Cardiac muscle cell (in vitro differentiated cells and primary cell): Measurements from ENCODE around the gene SCNN1A. TPM values are rescaled to one million over a fixed set of nuclear protein-coding genes. Genes with fewer than 3 reads are reported as not detected.

ENCODE experiments used
- DNase-seq, 2 donors: peaks; one replicate each; pipeline versions ENCODE4 v3.0.0 to v3.0.0-alpha.2; 2010 to 2017; ENCODE audit warnings: low read depth in 1 of 2, low spot score in 1 of 2
- H3K27ac ChIP-seq: fragments of 200-600 bp; sonication (generic); 2 replicates; pipeline ENCODE4 v1.5.1; 2016
- H3K27me3 ChIP-seq: fragments of 200-600 bp; sonication (generic); 2 replicates; pipeline ENCODE4 v1.6.0; 2016; ENCODE audit warnings: control low read depth
- H3K36me3 ChIP-seq: fragments of 200-600 bp; sonication (generic); 2 replicates; pipeline ENCODE4 v1.5.1; 2016; ENCODE audit warnings: control low read depth
- H3K4me1 ChIP-seq: fragments of 200-600 bp; sonication (generic); 2 replicates; pipeline ENCODE4 v1.8.1; 2017; ENCODE audit warnings: low read depth, mild to moderate bottlenecking, mixed run types
- H3K4me3 ChIP-seq: fragments of 200-600 bp; sonication (generic); 2 replicates; pipeline ENCODE4 v1.5.1; 2016; ENCODE audit warnings: mild to moderate bottlenecking
- H3K9me3 ChIP-seq: fragments of 200-600 bp; sonication (generic); 2 replicates; pipeline ENCODE4 v1.5.1; 2017; ENCODE audit warnings: low read depth, mild to moderate bottlenecking, control low read depth
- polyA plus RNA-seq: library from polyadenylated mRNA; unstranded; fragments of >200 nt; fragmentation: Nextera tagmentation; extraction: Ambion mirVana; gene quantifications from 2 replicates; pipeline ENCODE4 v1.2.1, GENCODE V29; 2016
- total RNA-seq: library from RNA; depleted of rRNA; stranded (reverse); fragments of >200 nt; gene quantifications from 2 replicates; pipeline ENCODE4 v1.2.3, GENCODE V29; 2016
- TF ChIP-seq, protein P1 (sequence below): IDR thresholded peaks from 2 replicates; pipeline ENCODE4 v1.5.1; 2012; ENCODE audit warnings: low read depth, mild to moderate bottlenecking, low read length

The SCNN1A gene
- total and polyA plus RNA-seq, 2 experiments from 2014 or later = 0.66 TPM; not detected in 1

GRCh38 chr12:6315184-6315583, 60.2 kb downstream of the SCNN1A start:
- Histone ChIP-seq H3K27ac (no peak overlapping the region), H3K9me3 (no peaks in the 10 kb centered on the region), H3K36me3 (no peaks in the 10 kb centered on the region), H3K27me3 (peaks cover 2% of the 10 kb centered on the region), H3K4me1 (no peaks in the 10 kb centered on the region), H3K4me3 (no peak overlapping the region)
- no peak for DNase-seq
- TF ChIP-seq, protein P1, sequence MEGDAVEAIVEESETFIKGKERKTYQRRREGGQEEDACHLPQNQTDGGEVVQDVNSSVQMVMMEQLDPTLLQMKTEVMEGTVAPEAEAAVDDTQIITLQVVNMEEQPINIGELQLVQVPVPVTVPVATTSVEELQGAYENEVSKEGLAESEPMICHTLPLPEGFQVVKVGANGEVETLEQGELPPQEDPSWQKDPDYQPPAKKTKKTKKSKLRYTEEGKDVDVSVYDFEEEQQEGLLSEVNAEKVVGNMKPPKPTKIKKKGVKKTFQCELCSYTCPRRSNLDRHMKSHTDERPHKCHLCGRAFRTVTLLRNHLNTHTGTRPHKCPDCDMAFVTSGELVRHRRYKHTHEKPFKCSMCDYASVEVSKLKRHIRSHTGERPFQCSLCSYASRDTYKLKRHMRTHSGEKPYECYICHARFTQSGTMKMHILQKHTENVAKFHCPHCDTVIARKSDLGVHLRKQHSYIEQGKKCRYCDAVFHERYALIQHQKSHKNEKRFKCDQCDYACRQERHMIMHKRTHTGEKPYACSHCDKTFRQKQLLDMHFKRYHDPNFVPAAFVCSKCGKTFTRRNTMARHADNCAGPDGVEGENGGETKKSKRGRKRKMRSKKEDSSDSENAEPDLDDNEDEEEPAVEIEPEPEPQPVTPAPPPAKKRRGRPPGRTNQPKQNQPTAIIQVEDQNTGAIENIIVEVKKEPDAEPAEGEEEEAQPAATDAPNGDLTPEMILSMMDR = no peak

DNA sequence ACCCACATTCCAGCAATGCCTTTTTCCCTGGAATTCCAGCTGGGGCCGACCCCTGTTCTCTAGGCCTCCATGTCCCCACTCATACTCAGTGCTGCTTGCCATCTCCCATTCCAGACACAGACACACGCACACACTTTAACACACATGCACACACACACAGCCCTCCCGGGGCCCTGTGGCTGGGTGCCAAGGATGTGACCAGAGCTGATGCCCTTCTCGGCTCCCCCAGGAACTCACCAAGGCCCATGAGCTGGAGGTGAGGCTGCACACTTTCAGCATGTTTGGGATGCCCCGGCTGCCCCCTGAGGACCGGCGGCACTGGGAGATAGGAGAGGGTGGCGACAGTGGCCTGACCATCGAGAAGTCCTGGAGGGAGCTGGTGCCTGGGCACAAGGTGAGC, 60.6 kb downstream of the SCNN1A start:
- Histone ChIP-seq H3K9me3 (no peaks in the 10 kb centered on the region), H3K27me3 (peaks cover 4% of the 10 kb centered on the region), H3K4me3 (no peak overlapping the region), H3K4me1 (no peaks in the 10 kb centered on the region), H3K36me3 (no peaks in the 10 kb centered on the region), H3K27ac (no peak overlapping the region)
- TF ChIP-seq, protein P1 = no peak
- DNase-seq = no peak

DNA sequence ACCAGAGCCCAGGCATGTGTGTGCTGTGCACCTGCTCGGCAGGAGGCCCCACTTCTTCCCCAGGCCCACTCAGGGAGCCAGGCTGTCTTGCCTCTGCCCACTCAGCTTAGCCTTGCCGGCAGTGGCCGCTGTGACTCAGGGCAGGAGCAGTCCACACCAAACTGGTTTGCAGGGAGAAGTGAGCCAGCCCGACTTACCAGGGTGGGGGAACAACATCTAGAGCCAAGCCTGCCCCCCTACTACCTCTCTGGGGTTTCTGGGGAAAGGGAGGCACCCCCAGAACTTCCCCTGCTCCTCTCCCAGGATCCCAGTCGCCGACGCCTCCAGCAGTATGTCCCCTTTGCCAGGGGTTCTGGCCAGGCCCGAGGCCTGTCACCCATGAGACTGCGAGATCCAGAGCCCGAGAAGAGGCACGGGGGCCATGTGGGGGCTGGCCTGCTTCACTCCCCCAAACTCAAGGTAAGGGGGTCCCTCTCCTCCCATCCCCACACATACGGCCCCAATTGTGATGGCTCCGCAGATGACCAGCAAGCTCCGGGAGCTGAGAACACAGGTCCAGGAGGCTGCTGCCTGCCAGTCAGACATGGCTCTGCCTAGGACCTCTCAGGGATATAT, 61.9 kb downstream of the SCNN1A start:
- no peaks in the 10 kb centered on the region for H3K36me3 ChIP-seq
- no peak overlapping the region for H3K4me3 ChIP-seq
- no peaks in the 10 kb centered on the region for H3K9me3 ChIP-seq
- H3K27ac ChIP-seq = no peak overlapping the region
- no peak for DNase-seq
- H3K4me1 ChIP-seq = no peaks in the 10 kb centered on the region
- TF ChIP-seq, protein P1 = no peak
- H3K27me3 ChIP-seq = peaks cover 4% of the 10 kb centered on the region

DNA sequence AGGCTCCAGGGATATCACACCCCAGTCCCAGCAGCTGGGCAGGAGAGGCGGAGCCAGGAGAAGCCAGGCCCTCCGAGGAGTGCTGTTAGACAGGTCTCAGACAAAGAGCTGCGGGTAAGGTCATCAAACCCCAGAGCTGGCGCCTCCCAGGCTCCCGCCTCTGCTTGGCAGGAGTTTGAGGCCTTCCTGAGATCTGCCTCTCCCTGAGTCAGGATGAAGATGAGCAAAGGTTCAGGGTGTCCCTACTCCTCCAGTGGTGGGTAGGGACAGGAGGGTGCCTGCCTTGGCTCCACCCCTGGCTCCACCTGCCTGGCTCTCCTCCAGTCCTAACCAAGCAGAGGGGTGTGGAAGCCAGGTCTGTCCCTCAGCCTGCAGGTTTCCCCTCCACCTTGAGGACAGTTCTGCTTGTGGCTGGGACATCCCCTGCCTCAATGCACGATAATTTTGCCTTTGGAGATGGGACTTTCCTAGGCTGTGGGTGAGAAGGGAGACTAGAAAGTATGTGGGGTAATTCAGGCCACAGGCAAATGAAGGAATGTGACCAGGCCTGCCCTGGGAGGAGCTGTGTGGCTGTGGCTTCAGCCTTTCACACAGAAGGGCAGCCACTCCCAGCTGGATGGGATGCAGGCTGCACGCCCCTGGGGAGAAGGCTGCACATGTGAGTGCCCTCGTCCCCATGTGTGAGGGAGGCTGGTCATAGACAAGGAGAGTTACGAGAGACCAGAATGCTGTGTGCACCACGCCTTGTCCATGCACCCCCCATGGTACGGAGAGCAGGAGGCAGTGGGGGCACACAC, 62.6 kb downstream of the SCNN1A start:
- DNase-seq = no peak
- Histone ChIP-seq H3K36me3 (no peaks in the 10 kb centered on the region), H3K27me3 (peaks cover 4% of the 10 kb centered on the region), H3K4me1 (no peaks in the 10 kb centered on the region), H3K27ac (no peak overlapping the region), H3K4me3 (no peak overlapping the region), H3K9me3 (no peaks in the 10 kb centered on the region)
- TF ChIP-seq, protein P1 = no peak

GRCh38 chr12:6311822-6312528, 63.4 kb downstream of the SCNN1A start:
- Histone ChIP-seq H3K36me3 (no peaks in the 10 kb centered on the region), H3K4me1 (no peaks in the 10 kb centered on the region), H3K27me3 (peaks cover 4% of the 10 kb centered on the region), H3K27ac (no peak overlapping the region), H3K9me3 (no peaks in the 10 kb centered on the region), H3K4me3 (no peak overlapping the region)
- no peak for DNase-seq
- TF ChIP-seq, protein P1 = no peak
